ENCODE data around the gene DHX34.

- TF ChIP-seq POLR2A (IDR thresholded peaks at IDR 0.05) (no peak), CTCF (IDR thresholded peaks at IDR 0.05) (no peak), POLR2AphosphoS5 (IDR thresholded peaks at IDR 0.05) (no peak), EP300 (IDR thresholded peaks at IDR 0.05) (no peak)
Observed at GRCh38 chr19:47374876-47375693, 26.0 kb downstream of the DHX34 start.

Measured in sigmoid colon (tissue), 4 donors.